Activated T-helper 17 cell treated with anti-CD3 and anti-CD28 coated beads, Interleukin-2, amount 50 U/mL, for 72 hours (primary cell): ENCODE data around the gene PTPN14. TPM values are rescaled to one million over a fixed set of nuclear protein-coding genes. Genes with fewer than 3 reads are reported as not detected.
"Not testable (repeated sequence)": the region's sequence is repeated elsewhere in the genome, so short reads cannot be mapped to it uniquely, and the experiment has no call there.

Experiments used
- ATAC-seq: fragments of 150-1000 bp; cut with Tn5 transposase; replicated peaks from 2 replicates; pipeline ENCODE4 v1.10.0; 2021; ENCODE audit warnings: mild to moderate bottlenecking, moderate library complexity
- H3K27ac Mint-ChIP-seq: one replicate; pipeline ENCODE4 v1.8.0; 2022; ENCODE audit warnings: mixed read lengths
- H3K27me3 Mint-ChIP-seq: one replicate; pipeline ENCODE4 v1.8.0; 2022; ENCODE audit warnings: mixed read lengths
- H3K36me3 Mint-ChIP-seq: one replicate; pipeline ENCODE4 v1.8.0; 2022; ENCODE audit warnings: low read depth, mild to moderate bottlenecking, mixed read lengths
- H3K4me1 Mint-ChIP-seq: one replicate; pipeline ENCODE4 v1.8.0; 2022; ENCODE audit warnings: mixed read lengths
- H3K4me3 Mint-ChIP-seq: one replicate; pipeline ENCODE4 v1.8.0; 2022; ENCODE audit warnings: mild to moderate bottlenecking, mixed read lengths
- H3K9me3 Mint-ChIP-seq: one replicate; pipeline ENCODE4 v1.8.0; 2022; ENCODE audit warnings: mixed read lengths
- total RNA-seq, 2 donors: library from RNA; stranded (reverse); gene quantifications; one replicate each; pipeline ENCODE4 v1.2.3, GENCODE V29; 2022

PTPN14 gene
- total RNA-seq, 2 donors from 2014 or later, result 0.66 to 0.89 TPM

DNA sequence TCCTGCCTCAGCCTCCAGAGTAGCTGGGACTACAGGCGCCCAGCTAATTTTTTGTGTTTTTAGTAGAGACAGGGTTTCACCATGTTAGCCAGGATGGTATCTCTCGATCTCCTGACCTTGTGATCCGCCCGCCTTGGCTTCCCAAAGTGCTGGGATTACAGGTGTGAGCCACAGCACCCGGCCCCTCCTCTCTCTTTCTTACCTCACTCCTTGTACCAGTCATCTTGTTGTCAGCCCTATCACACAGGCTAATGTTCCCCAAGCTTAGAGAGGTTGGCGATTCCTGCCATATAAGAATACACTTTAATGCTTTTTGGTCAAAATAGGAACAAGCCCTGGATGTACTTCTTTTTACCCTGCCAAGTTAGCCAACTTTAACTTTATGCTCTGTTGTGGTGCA lies 57.2 kb downstream of the PTPN14 start:
- not testable (repeated sequence) for H3K36me3 Mint-ChIP-seq, ATAC-seq, H3K4me3 Mint-ChIP-seq

DNA sequence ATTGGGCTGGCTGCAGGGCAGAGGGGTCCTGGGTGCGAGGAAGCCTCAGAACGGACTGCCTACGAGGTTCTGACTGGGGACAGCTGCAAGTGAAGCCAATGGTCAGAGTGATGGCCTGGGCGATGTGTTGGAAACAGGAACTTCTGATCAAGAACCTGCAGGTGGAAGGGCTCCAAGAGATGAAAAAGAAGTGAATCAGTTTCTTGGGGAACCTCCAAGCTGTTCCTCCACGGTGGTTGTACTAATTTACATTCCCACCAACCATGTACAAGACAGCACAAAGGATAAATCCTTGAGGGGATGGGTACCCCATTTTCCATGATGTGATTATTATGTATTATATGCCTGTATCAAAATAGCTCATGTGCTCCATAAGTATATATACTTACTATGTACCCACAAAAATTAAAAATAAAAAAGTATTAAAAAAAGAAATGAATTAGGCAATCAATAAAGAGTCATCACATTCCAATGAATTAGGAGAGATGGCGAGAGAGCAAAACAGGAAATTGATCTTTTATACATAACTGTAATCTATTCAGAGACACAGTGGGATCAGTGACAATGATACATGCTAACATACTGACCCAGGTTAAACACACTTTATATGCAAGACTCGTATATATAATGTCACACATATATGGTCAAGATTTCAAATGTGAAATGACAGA lies 58.1 kb downstream of the PTPN14 start:
- Mint-ChIP-seq H3K4me3 (no peak overlapping the region), H3K27ac (no peak overlapping the region), H3K9me3 (no peaks in the 10 kb centered on the region), H3K4me1 (no peaks in the 10 kb centered on the region), H3K27me3 (peaks cover 23% of the 10 kb centered on the region), H3K36me3 (no peaks in the 10 kb centered on the region)
- no peak for ATAC-seq

More for the DNA sequence above, 57.2 kb downstream of the PTPN14 start:
- peaks cover 26% of the 10 kb centered on the region for H3K27me3 Mint-ChIP-seq
- H3K9me3 Mint-ChIP-seq, H3K27ac Mint-ChIP-seq, H3K4me1 Mint-ChIP-seq: not testable (repeated sequence)

DNA sequence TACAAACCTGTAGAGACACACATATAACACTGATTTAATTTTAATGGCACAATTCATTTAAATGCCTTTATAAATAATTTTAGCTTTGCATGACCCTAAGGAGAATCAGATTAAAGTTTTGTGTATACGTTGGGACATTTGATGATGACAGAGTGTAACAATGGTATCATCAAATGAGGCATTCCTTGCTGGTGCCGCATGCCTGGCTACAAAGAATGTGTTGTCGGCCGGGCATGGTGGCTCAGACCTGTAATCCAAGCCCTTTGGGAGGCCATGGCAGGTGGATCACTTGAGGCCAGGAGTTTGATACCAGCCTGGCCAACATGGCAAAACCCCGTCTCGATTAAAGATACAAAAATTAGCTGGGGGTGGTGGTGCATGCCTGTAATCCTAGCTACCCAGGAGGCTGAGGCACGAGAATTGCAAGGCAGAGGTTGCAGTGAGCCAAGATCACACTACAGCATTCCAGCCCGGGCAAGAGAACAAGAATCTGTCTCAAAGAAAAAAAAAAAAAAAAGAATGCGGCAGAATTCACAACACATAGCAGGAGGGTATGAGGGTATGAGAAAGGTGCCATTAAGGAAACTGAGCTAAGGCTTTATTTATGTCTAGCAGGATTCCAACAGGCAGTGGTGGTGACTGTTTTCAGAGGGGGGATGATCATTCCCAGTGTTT lies 58.9 kb downstream of the PTPN14 start:
- H3K4me1 Mint-ChIP-seq, result no peaks in the 10 kb centered on the region

DNA sequence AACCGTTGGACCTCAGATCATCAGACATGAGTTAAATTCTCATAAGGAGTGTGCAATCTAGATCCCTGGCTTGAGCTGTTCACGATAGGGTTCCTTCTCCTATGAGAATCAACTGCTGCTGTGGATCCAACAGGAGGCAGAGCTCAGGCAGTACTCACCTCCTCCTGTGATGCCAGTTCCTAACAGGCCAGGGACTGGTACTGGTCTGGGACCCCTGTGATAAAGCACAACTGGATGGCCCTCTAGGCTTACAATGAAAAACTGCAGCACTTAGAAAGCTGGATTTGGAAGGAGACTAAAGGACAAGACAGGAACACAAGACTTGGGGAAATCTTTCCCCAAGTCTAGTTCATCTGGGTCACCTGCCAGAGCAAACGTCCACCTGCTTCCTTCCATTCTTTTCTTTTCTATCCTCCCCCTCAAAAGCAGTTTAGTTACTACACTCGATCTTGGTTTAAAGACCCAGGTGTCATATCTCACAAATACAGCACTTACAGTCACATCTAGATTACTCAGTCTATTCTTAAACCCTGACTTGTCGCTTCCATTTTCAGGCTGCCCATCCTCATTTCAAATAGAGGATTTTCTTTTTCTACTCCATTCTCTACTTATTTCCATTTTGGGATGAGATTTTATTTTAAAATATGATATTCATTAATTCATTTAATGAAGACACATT lies 59.8 kb downstream of the PTPN14 start:
- no peaks in the 10 kb centered on the region for H3K4me1 Mint-ChIP-seq
- H3K27ac Mint-ChIP-seq, result no peak overlapping the region
- no peaks in the 10 kb centered on the region for H3K36me3 Mint-ChIP-seq
- no peaks in the 10 kb centered on the region for H3K9me3 Mint-ChIP-seq
- H3K27me3 Mint-ChIP-seq, result peaks cover 18% of the 10 kb centered on the region
- H3K4me3 Mint-ChIP-seq, result no peak overlapping the region
- no peak for ATAC-seq

More for the DNA sequence above, 58.9 kb downstream of the PTPN14 start:
- Mint-ChIP-seq H3K27ac (no peak overlapping the region), H3K4me3 (no peak overlapping the region), H3K36me3 (no peaks in the 10 kb centered on the region), H3K9me3 (no peaks in the 10 kb centered on the region), H3K27me3 (peaks cover 19% of the 10 kb centered on the region)
- no peak for ATAC-seq

DNA sequence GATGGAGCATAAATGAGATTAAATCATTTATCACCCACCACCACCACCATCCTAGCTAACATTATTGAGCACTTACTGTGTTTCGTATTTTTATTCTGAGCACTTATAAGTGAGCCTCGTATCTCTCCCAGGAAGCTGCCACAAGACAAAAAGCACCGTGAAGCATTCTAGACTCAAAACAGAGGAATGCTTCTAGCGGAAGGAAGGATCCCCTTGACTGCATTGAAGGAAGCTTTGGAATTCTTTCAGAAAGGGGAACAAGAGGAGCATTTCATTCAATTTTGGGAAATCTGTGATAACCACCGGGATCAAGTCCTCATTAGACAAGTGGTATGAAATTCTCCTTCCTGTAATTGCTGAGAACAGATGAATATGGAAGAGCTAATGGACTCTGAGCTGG lies 66.3 kb downstream of the PTPN14 start:
- H3K9me3 Mint-ChIP-seq, result no peaks in the 10 kb centered on the region
- H3K27me3 Mint-ChIP-seq, result peaks cover 12% of the 10 kb centered on the region
- no peaks in the 10 kb centered on the region for H3K4me1 Mint-ChIP-seq
- ATAC-seq, result no peak
- no peaks in the 10 kb centered on the region for H3K36me3 Mint-ChIP-seq
- H3K4me3 Mint-ChIP-seq, result no peak overlapping the region
- no peak overlapping the region for H3K27ac Mint-ChIP-seq

DNA sequence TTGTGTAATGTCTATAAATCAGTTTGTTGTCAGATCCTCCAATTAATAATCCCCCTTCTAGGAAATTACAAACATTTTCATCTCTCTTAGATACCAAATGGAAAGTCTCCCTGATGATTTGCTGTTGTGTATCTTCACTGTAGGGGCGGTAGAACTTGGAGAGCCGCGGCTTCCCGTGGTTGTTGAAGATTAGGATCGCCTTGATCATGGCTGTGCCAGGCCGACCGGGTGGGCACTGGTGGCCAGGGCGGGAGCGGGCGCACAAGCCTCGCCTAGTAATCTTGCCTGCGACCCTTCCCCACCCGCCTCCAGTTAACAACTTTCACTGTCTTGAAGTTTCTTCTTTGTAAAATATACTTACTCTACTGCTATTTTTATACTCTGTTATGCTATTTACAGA lies 68.2 kb downstream of the PTPN14 start:
- H3K4me1 Mint-ChIP-seq, H3K36me3 Mint-ChIP-seq, H3K4me3 Mint-ChIP-seq, H3K27ac Mint-ChIP-seq, ATAC-seq, H3K9me3 Mint-ChIP-seq: not testable (repeated sequence)
- peaks cover 15% of the 10 kb centered on the region for H3K27me3 Mint-ChIP-seq

DNA sequence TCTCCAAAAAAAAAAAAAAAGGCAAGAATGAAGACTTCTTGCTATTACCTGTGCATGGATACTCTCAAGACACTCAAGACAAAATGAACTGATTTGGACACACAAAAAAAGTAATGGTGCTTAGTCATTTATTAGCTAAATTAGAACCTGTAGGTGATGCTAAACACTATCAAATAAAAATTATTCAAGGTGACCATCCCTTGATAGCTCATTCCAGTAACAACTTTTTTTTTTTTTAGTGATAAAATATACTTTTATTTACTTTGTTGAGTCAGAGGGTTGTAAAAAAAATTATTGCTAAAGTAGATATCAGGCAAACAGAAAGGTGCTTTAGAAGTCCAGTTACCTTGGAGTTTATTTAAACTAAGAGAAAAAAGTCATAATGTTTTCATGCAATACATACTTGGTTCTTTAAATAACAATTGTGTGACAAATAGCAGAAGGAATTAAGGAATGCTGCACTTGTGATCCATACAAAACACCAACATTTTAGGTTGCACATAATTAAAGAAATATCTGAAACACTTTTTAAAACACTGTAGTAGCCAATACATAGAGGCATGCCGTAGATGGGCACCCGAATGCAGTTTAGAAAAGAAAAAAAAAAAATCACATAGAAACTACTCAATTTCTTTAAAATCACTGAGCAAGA lies 69.3 kb downstream of the PTPN14 start:
- not testable (repeated sequence) for H3K27ac Mint-ChIP-seq, H3K4me1 Mint-ChIP-seq, H3K36me3 Mint-ChIP-seq, H3K9me3 Mint-ChIP-seq, ATAC-seq, H3K4me3 Mint-ChIP-seq
- peaks cover 20% of the 10 kb centered on the region for H3K27me3 Mint-ChIP-seq

DNA sequence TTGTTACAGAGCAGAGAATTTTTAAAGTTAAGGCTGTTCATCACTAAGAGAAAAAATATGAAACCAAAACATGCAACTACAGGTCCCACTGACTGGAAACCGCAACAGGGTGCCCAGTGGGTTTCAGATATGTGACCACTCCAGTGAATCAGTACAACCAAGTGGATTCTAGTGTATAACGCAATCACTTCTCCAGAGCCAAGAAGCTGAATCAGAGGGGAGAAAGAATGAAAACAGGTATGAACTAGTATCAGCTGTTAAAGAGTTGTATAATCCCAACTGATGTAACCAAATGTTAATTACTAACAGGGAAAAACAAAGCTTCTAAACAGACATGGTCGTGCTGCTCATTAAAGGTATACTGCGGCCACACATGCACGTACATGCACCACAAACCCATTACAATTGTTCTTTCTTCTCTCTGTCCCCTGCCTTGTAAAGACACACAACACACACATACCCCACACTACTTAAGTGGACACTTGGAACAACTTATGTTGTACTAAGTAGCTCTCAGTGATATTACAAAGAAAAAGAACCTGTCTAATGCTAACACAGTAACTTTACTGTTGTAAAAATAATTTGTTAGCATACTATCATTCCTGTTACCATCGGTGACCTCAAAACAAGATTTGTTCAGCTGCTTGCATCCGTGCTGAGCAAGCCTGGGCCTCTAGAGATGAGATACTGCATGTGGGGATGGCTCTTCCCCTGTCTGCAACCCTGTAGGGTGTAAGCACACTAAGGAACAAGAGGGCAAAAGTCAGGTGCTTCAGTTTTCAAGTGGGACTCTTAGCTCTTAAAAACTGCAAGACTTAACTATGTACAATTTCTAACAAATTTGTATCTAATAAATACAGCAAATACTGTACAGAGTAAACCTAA lies 74.2 kb downstream of the PTPN14 start:
- Mint-ChIP-seq H3K4me1 (no peaks in the 10 kb centered on the region), H3K27ac (no peak overlapping the region), H3K27me3 (peaks cover 30% of the 10 kb centered on the region), H3K4me3 (no peak overlapping the region), H3K9me3 (no peaks in the 10 kb centered on the region), H3K36me3 (no peaks in the 10 kb centered on the region)
- no peak for ATAC-seq

DNA sequence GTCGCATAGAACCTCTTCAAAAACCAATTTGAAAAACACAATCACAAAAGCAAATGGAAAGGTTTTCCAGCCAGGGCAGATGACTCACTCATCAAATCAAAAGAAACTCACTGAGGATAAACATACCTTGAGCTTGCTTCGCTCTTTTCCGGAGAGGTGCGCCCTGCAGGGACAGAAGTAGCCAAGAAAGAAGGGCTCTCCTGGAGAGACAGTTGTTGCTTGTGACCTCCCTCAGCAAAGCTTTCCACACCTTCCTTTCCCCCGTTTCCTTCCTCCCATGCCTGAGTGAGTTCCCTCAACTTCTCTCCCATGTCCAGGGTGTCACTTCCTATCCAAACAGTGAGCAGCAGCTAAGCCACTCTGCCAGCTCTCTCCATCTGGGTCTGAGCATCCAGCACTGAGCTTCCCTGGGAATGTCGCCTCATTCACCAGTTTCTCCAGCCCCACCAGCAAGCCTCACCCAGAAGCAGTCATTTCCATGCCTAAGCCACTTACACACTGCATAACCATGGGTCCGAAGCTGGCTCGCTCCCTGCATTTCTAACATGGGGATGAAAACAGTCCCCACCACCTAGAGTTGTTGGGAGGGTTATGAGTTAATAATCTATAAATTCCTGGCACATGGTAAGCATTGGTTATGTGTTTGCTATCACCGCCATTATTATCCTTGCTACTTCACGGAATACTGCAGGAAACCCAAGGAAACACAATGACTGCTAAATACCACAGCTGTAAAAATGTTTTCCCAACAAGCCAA lies 75.0 kb downstream of the PTPN14 start:
- no peaks in the 10 kb centered on the region for H3K36me3 Mint-ChIP-seq
- H3K4me1 Mint-ChIP-seq, result no peaks in the 10 kb centered on the region
- no peaks in the 10 kb centered on the region for H3K9me3 Mint-ChIP-seq
- ATAC-seq, result no peak
- H3K27me3 Mint-ChIP-seq, result peaks cover 33% of the 10 kb centered on the region
- H3K4me3 Mint-ChIP-seq, result no peak overlapping the region
- no peak overlapping the region for H3K27ac Mint-ChIP-seq

DNA sequence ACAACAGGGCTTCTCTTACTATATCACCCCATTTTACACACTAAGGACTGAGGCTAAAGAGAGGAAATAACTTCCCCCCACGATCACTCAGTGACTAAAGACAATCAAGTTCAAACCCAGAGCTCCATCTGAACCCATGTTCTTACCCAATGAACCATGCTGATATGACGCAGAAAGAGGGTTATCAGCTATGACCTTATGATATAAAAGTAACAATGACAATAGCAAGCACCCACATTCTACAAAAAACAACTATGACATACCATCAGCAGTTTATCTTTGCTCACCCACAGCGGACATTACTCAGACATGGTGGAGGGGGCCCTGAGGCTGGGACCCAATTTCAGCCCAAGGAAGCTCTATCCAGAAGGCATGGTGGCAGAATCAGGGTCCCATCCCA lies 75.7 kb downstream of the PTPN14 start:
- H3K9me3 Mint-ChIP-seq, result no peaks in the 10 kb centered on the region
- H3K4me3 Mint-ChIP-seq, result no peak overlapping the region
- H3K36me3 Mint-ChIP-seq, result no peaks in the 10 kb centered on the region
- H3K27me3 Mint-ChIP-seq, result peaks cover 33% of the 10 kb centered on the region
- no peaks in the 10 kb centered on the region for H3K4me1 Mint-ChIP-seq
- no peak overlapping the region for H3K27ac Mint-ChIP-seq
- ATAC-seq, result no peak

DNA sequence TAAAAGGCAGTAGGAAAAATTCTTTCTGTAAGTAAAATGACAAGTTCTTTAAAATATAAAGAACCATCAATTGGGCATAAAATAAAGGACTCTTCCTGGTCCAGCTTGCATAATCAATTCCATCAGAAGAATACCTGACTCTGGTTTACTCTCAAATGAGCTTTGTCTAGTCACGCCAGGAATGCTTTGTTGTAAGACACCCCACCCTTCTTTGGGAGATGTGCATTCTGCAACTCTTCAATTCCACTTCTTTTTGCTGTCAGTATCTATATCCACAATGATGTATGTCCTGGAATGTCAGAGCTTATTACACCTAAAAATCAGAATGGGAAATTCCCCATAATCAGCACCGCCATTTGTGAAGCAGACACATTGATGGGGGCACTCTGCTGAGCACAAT lies 76.1 kb downstream of the PTPN14 start:
- H3K9me3 Mint-ChIP-seq, result no peaks in the 10 kb centered on the region
- no peak for ATAC-seq
- no peak overlapping the region for H3K27ac Mint-ChIP-seq
- H3K4me3 Mint-ChIP-seq, result no peak overlapping the region
- no peaks in the 10 kb centered on the region for H3K4me1 Mint-ChIP-seq
- H3K27me3 Mint-ChIP-seq, result peaks cover 29% of the 10 kb centered on the region
- H3K36me3 Mint-ChIP-seq, result no peaks in the 10 kb centered on the region

DNA sequence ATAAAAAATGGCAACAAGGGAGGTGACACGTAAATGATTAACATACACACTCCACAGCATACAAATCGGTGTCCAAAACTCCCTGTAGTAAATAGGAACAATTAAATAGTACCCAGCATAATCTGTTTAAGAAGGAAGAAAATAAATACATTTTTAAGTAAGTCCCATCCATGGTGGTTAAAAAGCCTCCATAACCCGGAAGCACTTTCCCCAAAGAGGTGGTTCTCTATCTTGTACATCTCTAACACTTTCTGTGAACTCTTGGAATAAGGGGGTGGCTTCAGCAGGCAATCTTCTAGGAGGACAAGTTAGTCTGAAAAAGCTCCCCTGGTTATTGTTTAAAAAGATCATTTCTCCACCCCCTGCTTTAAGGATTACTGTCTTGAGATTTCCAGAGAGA lies 76.9 kb downstream of the PTPN14 start:
- Mint-ChIP-seq H3K27me3 (peaks cover 29% of the 10 kb centered on the region), H3K27ac (no peak overlapping the region), H3K4me1 (no peaks in the 10 kb centered on the region), H3K36me3 (no peaks in the 10 kb centered on the region), H3K9me3 (no peaks in the 10 kb centered on the region), H3K4me3 (no peak overlapping the region)
- no peak for ATAC-seq

DNA sequence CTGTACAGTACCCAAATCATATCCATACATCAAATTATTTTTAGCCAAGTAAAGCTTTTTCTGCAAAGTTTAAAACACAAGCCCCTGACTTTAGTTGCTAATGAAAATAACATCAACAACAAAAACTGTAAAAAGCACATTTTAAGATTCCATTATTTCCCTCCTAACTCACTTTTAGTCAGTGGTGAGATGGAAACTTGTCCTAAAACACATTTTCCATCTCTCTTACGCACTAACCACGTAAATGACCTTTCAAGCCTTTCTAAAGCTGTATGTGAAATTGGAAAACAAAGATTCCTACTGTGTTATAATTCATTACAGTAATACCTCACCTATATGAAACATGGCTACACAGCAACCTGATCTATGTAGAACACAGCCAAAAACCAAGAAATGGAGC lies 77.5 kb downstream of the PTPN14 start:
- no peaks in the 10 kb centered on the region for H3K36me3 Mint-ChIP-seq
- H3K9me3 Mint-ChIP-seq, result no peaks in the 10 kb centered on the region
- ATAC-seq, result no peak
- no peak overlapping the region for H3K27ac Mint-ChIP-seq
- no peak overlapping the region for H3K4me3 Mint-ChIP-seq
- no peaks in the 10 kb centered on the region for H3K4me1 Mint-ChIP-seq
- H3K27me3 Mint-ChIP-seq, result peaks cover 35% of the 10 kb centered on the region
